Suprapubic skin (tissue), 3 donors: Measurements from ENCODE around the gene CACNA1S.

Experiments
- CTCF ChIP-seq, 2 donors: fragments of 200-600 bp in 1 of 2; fragments of 450-650 bp in 1 of 2; sonication (generic) in 1 of 2; IDR thresholded peaks; one replicate each; pipeline ENCODE4 v1.5.1; 2016 to 2019; ENCODE audit warnings: antibody characterized with exemption in 2 of 2, mild to moderate bottlenecking in 1 of 2, moderate library complexity in 1 of 2
- POLR2A ChIP-seq, 2 donors: fragments of 450-650 bp; IDR thresholded peaks; one replicate each; pipeline ENCODE4 v1.6.1; 2017; ENCODE audit warnings: antibody characterized with exemption in 2 of 2, mild to moderate bottlenecking in 2 of 2, moderate library complexity in 2 of 2

- TF ChIP-seq CTCF (IDR thresholded peaks at IDR 0.05), result no peak
- TF ChIP-seq POLR2A (IDR thresholded peaks at IDR 0.05), result no peak
Measured at GRCh38 chr1:201136355-201137023, 24.3 kb upstream of the CACNA1S start.
